Esophagus squamous epithelium (tissue), 5 donors: ENCODE data around the gene ATAD2B. TPM values are rescaled to one million over a fixed set of nuclear protein-coding genes. Genes with fewer than 3 reads are reported as not detected.
A peak's percentile ranks its signal among the peaks of the same experiment; 100 is the strongest.

Experiments used
- DNase-seq: peaks from one replicate; lab custom pipeline; 2025; lab: John Stamatoyannopoulos, UW
- H3K27ac ChIP-seq, 4 donors: fragments of 200-600 bp; sonication (generic); one replicate each; pipeline ENCODE4 v1.5.1; 2016 to 2019; ENCODE audit warnings: mild to moderate bottlenecking in 1 of 4
- H3K27me3 ChIP-seq, 4 donors: fragments of 200-600 bp; sonication (generic); 1 replicate in 3 of 4; 2 replicates in 1 of 4; pipeline versions ENCODE4 v1.5.1 to v1.6.0; 2017 to 2021; ENCODE audit warnings: antibody characterized with exemption in 1 of 4
- H3K36me3 ChIP-seq, 3 donors: fragments of 200-600 bp; sonication (generic); one replicate each; pipeline ENCODE4 v1.5.1; 2016 to 2019
- H3K4me1 ChIP-seq, 3 donors: fragments of 200-600 bp; sonication (generic); one replicate each; pipeline ENCODE4 v1.5.1; 2017 to 2019
- H3K4me3 ChIP-seq, 4 donors: fragments of 200-600 bp; sonication (generic); 1 replicate in 3 of 4; 2 replicates in 1 of 4; pipeline ENCODE4 v1.5.1; 2016 to 2019; ENCODE audit warnings: mild to moderate bottlenecking in 2 of 4, moderate library complexity in 1 of 4
- H3K9me3 ChIP-seq, 3 donors: fragments of 200-600 bp; sonication (generic); one replicate each; pipeline ENCODE4 v1.5.1; 2016 to 2019
- POLR2A ChIP-seq, 4 donors: fragments of 450-650 bp; IDR thresholded peaks; one replicate each; pipeline ENCODE4 v1.6.1; 2017; ENCODE audit warnings: antibody characterized with exemption in 4 of 4, mild to moderate bottlenecking in 4 of 4, moderate library complexity in 3 of 4
- WGBS, 2 donors: methylation state at CpG; one replicate each; pipeline ENCODE4 v1.1.5; 2018; 5-methylcytosine and 5-hydroxymethylcytosine counted together
- intact Hi-C: fragments of 100-400 bp; cut with DNase I; formaldehyde crosslinking; loops from one replicate; pipeline ENCODE4 v1.15.0; 2022
- total RNA-seq, 4 donors: library from RNA; depleted of rRNA; stranded (reverse); fragments of >200 nt; gene quantifications; one replicate each; pipeline ENCODE4 v1.1.0, GENCODE V29; 2016
- TF ChIP-seq, protein P1 (sequence below), 6 experiments: fragments of 450-650 bp in 4 of 6; fragments of 200-600 bp in 2 of 6; sonication (generic) in 2 of 6; IDR thresholded peaks; one replicate each; pipeline ENCODE4 v1.5.1; 2016 to 2019; ENCODE audit warnings: antibody characterized with exemption in 6 of 6, mild to moderate bottlenecking in 4 of 6, moderate library complexity in 4 of 6
- donor health status: DM: yes; HTN: yes; CAD: no.

The ATAD2B gene
- total RNA-seq, 4 donors from 2014 or later = 7.4 to 29.2 (median 20.8) TPM

DNA sequence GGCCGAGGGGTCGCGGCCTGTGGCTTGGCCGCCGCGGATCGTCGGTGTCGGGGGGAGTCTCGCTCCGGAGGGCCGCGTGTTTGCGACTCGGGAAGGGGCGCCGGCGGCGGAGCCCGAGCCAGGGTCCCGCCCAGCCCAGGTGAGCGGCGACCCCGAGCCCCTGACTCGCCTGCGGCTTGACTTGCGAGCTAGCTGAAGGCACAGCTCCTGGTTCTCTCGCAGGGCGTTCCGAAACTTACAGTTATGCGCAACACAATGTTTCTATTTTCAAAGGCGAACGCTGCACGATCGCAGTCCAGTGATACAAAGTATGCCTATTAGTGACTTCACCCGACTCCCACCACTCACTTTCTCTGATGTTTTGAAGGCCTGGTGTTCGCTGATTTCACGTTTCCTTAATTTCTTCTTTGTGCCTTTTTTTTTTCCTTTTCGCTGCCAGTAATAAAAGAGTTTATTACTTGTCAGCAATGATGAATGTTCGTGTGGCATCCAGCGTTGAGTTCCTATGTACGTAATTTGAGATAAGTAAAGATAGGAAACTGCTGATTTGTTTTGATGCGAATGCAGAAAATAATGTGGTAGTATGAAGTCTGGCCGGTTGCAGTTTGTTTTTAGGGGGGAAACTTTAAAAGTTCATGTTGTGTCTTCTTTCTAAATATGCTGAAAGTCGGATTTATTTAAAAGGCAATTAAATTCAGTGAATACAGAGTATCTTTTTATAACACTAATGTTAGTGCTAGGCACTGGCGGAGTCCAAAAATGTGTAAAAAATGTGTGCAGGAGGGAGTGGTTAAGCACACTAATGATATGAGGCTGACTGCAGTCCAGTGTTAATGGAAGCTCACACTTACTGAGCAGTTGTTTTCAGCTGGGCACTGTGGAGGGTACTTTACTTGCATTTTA lies 14.0 kb upstream of the ATAD2B start:
- Histone ChIP-seq H3K9me3 (no peaks in the 10 kb centered on the region), H3K4me3 (peak overlapping the region; percentile 67 to 97 (median 78)), H3K4me1 (peaks cover 11 to 44% (median 13%) of the 10 kb centered on the region in 3 donors), H3K27ac (peak overlapping the region; percentile 93 to 98 (median 96)), H3K27me3 (no peaks in the 10 kb centered on the region), H3K36me3 (peaks cover 0 to 13% (median 0%) of the 10 kb centered on the region in 3 donors)
- DNase-seq = no peak
- 2% methylated on average over 21 to 24 of the region's 46 CpGs for WGBS, 2 donors
- TF ChIP-seq, protein P1, sequence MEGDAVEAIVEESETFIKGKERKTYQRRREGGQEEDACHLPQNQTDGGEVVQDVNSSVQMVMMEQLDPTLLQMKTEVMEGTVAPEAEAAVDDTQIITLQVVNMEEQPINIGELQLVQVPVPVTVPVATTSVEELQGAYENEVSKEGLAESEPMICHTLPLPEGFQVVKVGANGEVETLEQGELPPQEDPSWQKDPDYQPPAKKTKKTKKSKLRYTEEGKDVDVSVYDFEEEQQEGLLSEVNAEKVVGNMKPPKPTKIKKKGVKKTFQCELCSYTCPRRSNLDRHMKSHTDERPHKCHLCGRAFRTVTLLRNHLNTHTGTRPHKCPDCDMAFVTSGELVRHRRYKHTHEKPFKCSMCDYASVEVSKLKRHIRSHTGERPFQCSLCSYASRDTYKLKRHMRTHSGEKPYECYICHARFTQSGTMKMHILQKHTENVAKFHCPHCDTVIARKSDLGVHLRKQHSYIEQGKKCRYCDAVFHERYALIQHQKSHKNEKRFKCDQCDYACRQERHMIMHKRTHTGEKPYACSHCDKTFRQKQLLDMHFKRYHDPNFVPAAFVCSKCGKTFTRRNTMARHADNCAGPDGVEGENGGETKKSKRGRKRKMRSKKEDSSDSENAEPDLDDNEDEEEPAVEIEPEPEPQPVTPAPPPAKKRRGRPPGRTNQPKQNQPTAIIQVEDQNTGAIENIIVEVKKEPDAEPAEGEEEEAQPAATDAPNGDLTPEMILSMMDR (IDR thresholded peaks at IDR 0.05) = no peak
- TF ChIP-seq POLR2A (IDR thresholded peaks at IDR 0.05) = no peak
- intact Hi-C loops = no loop called here

DNA sequence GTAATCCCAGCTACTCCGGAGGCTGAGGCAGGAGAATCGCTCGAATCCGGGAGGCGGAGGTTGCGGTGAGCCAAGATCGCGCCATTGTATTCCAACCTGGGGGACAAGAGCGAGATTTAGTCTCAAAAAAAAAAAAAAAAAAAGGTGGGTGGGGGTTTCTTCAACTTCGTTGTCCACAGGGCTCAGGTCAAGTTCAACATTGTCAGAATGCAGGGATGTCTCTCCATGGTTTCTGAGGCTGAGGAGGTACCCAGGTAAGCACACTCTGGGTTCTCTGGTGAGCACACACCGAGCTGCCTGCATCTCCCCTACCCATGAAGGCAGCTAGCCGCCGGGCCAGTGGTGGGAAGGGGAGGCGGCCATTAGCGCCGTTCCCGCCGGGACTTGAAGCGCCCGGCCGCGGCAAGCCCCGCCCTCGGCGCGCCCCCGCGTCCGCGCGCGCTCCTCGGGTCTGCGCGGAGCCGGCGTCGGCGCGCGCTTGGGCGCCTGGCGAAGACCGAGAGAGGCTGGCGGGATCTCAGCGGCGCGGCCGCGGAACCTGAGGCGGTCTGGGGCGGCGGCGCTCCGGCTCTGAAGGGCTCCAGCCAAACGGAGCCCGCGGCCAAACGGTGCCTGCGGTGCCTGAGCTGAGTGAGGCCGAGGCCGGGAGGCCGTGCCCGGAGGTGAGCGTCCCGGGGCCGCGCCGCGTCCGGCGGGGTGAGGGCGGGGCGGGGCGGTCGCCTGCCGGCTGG lies 13.2 kb upstream of the ATAD2B start, which contains the start of gene UBXN2A:
Gene UBXN2A, plus strand, starts transcription at position 477 of the 731 bp plus-strand sequence. CDS start 17,852 bp downstream, outside the sequence.
- peak in 2 of 4 donors; percentile 87 to 92 for TF ChIP-seq POLR2A (IDR thresholded peaks at IDR 0.05)
- TF ChIP-seq, protein P1 (IDR thresholded peaks at IDR 0.05) = peak in 1 of 6 experiments; percentile 9
- Histone ChIP-seq H3K9me3 (no peaks in the 10 kb centered on the region), H3K27ac (peak within 1 kb of the TSS; percentile 93 to 98 (median 96)), H3K27me3 (no peaks in the 10 kb centered on the region), H3K4me1 (peaks cover 11 to 43% (median 13%) of the 10 kb centered on the region in 3 donors), H3K36me3 (peaks cover 0 to 13% (median 0%) of the 10 kb centered on the region in 3 donors), H3K4me3 (peak within 1 kb of the TSS; percentile 67 to 97 (median 78))
- WGBS, 2 donors = 0 to 2% methylated on average over 8 to 10 of the region's 77 CpGs
- intact Hi-C loops = no loop called here
- no peak for DNase-seq

DNA sequence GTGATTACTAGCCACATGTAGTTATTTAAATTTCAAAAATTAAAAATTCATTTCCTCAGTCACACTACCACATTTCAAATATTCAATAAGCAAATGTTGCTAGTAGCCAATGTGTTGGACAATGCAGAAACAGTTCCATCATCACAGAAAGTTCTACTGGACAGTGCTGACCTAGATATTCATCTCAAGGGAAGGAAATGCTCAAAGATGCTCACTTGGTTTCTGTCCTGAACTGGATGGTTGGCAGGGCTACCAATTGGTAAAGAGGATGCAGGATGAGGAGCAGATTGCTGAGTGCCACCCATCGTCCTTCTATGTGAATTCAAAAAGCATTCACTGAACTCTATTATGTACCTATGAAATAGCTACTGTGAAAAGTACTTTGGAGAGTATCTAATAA lies 7.3 kb upstream of the ATAD2B start:
- H3K27me3 ChIP-seq = no peaks in the 10 kb centered on the region
- no peak for DNase-seq
- WGBS, 2 donors = 65 to 82% methylated on average over 1 of the region's 1 CpG

DNA sequence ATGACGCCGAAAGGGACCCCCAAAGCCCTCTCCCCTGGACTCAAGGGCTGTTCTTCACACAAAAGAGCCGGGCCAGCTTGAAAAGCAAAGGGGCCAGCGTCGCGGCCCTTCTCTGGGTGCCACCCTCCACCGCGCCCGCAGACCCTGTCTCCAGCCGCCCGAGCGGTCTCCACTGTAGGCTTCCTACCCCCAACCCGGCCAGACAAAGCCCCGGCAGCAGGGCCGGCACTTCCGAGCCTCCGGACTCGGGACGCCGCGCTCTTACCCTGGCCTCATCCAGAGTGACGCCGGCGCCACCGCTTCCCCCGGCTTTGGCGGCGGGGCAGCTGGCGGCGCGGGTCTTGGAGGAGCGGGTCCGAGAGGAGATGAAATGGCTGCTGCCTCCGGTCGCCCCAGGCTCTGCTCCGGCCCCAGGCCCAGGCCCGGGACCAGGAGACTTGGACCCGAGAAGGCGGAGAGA lies 603 bp downstream of the ATAD2B start:
- H3K36me3 ChIP-seq = peaks cover 0 to 10% (median 0%) of the 10 kb centered on the region in 3 donors
- TF ChIP-seq, protein P1 (IDR thresholded peaks at IDR 0.05) = no peak
- TF ChIP-seq POLR2A (IDR thresholded peaks at IDR 0.05) = no peak
- peak overlapping the region; percentile 97 to 99 (median 98) for H3K27ac ChIP-seq
- no peaks in the 10 kb centered on the region for H3K9me3 ChIP-seq
- WGBS, 2 donors = 0% methylated on average over 11 of the region's 39 CpGs; no CpG with 5 or more reads in 1 of the 2 donors
- no peak for DNase-seq
- peak overlapping the region; percentile 69 to 96 (median 87) for H3K4me3 ChIP-seq
- intact Hi-C loops = loop anchor here (10.0 kb wide), 1 partner anchor 148 kb away; the partner anchor contains the start of gene SF3B6
- H3K27me3 ChIP-seq = no peaks in the 10 kb centered on the region
- peaks cover 9 to 63% (median 22%) of the 10 kb centered on the region in 3 donors for H3K4me1 ChIP-seq

More for the DNA sequence above, 7.3 kb upstream of the ATAD2B start:
- Histone ChIP-seq H3K9me3 (no peaks in the 10 kb centered on the region), H3K36me3 (peaks cover 0 to 11% (median 0%) of the 10 kb centered on the region in 3 donors), H3K27ac (no peak overlapping the region), H3K4me1 (peaks cover 0 to 12% (median 2%) of the 10 kb centered on the region in 3 donors), H3K4me3 (no peak overlapping the region)
- TF ChIP-seq, protein P1 (IDR thresholded peaks at IDR 0.05) = no peak
- no peak for TF ChIP-seq POLR2A (IDR thresholded peaks at IDR 0.05)
- intact Hi-C loops = no loop called here
